Fibroblast of the aortic adventitia (primary cell): ENCODE measurements around the gene LRRC8B. TPM values are rescaled to one million over a fixed set of nuclear protein-coding genes. Genes with fewer than 3 reads are reported as not detected.

Experiments
- DNase-seq: peaks from one replicate; pipeline ENCODE4 v3.0.0-alpha.2; 2010; ENCODE audit warnings: low read depth
- H3K4me3 ChIP-seq: 2 replicates; pipeline ENCODE4 v1.5.1; 2011; ENCODE audit warnings: low read depth, mild to moderate bottlenecking, control low read depth, low read length, moderate library complexity
- total RNA-seq: library from RNA; depleted of rRNA; stranded (reverse); fragments of >200 nt; gene quantifications from 2 replicates; pipeline ENCODE4 v1.2.3, GENCODE V29; 2012; ENCODE audit warnings: low replicate concordance
- TF ChIP-seq, protein P1 (sequence below): IDR thresholded peaks from 2 replicates; pipeline ENCODE4 v1.5.1; 2011; ENCODE audit warnings: mild to moderate bottlenecking, low read length, control low read depth, inconsistent platforms; ENCODE audit not compliant: insufficient read depth

LRRC8B gene
- total RNA-seq, 1 donor = 2.5 TPM

DNA sequence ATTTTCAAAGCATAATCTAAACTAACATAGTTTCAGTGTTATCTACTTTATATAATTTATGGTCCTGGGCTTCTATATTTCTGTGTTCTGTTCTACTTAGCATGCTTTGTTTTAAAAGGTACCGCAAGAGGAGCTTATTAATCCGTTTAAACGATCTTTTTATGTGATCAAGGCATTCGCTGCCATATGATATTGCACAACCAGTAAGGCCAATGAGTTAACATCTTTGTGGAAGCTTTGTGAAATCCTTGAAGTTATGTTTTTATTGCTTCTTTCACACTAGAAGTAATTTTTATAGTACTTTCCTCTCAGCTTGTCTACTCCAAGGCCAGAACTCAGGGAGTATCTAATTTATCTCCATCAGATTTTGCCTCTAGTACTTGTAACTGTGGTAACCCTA is 117.2 kb downstream of the LRRC8B start:
- TF ChIP-seq, protein P1, sequence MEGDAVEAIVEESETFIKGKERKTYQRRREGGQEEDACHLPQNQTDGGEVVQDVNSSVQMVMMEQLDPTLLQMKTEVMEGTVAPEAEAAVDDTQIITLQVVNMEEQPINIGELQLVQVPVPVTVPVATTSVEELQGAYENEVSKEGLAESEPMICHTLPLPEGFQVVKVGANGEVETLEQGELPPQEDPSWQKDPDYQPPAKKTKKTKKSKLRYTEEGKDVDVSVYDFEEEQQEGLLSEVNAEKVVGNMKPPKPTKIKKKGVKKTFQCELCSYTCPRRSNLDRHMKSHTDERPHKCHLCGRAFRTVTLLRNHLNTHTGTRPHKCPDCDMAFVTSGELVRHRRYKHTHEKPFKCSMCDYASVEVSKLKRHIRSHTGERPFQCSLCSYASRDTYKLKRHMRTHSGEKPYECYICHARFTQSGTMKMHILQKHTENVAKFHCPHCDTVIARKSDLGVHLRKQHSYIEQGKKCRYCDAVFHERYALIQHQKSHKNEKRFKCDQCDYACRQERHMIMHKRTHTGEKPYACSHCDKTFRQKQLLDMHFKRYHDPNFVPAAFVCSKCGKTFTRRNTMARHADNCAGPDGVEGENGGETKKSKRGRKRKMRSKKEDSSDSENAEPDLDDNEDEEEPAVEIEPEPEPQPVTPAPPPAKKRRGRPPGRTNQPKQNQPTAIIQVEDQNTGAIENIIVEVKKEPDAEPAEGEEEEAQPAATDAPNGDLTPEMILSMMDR = no peak
- H3K4me3 ChIP-seq = no peak overlapping the region
- no peak for DNase-seq

DNA sequence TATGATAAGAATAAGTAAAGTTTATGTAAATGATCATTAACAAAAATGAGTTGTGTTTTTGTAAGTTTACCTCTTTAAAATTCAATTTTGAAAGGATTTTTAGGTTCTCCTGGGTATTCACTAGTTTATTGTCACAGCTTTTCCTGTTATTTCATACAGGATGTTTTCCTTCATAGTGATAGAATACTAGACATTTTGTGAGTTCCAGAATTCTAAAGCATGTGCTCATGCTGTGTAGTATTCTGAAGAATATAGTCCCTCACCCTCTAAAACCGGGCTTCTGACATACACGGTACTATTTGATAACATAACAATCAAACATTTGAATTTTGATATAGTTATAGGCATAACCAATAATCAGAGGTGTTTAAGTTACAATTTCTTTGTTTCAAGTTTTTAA is 118.9 kb downstream of the LRRC8B start:
- H3K4me3 ChIP-seq = no peak overlapping the region
- DNase-seq = no peak
- TF ChIP-seq, protein P1 = no peak

DNA sequence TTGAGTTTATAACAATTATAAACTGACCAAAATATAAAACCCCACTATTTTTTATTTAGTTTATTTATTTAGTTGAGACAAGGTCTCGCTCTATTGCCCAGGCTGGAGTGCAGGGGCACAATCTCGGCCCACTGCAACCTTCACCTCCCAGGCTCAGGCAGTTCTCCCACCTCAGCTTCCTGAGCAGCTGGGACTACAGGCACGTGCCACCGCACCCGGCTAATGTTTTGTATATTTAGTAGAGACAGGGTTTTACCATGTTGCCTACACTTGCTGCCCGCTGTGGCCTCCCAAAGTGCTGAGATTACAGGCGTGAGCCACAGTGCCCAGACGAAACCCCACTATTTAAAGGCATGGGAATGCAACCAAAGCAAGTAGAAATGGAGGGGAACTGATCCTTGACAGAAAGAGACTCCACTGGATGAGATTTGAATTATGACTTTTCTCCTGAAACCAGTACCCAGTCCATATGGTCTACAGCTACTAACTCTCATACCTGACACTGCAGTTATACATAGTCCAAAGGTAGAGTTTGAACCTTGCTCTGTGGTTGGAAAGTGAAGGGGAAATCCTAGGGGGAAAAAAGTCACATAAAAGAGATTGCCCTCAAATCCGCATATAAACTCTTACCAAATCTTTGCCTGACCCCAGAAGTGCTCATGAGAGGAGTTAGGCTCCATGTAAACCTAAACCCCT is 119.6 kb downstream of the LRRC8B start:
- DNase-seq = no peak
- TF ChIP-seq, protein P1 = no peak
- no peak overlapping the region for H3K4me3 ChIP-seq

GRCh38 chr1:89646259-89646658 is 121.6 kb downstream of the LRRC8B start:
- no peak overlapping the region for H3K4me3 ChIP-seq
- DNase-seq = no peak
- TF ChIP-seq, protein P1 = no peak

Other genes starting within 250 kb of the LRRC8B start
- not detected in 2 replicates for gene GBP6, start 160.8 kb upstream of the LRRC8B start, total RNA-seq
- gene LRRC8C, start 108.3 kb downstream of the LRRC8B start, total RNA-seq = 6.0 and 25.3 TPM in 2 replicates